Uterus (tissue), 4 donors: ENCODE results near the gene CDC42SE1. TPM values are rescaled to one million over a fixed set of nuclear protein-coding genes. Genes with fewer than 3 reads are reported as not detected.

Source experiments
- DNase-seq, 2 donors: peaks; one replicate each; pipeline ENCODE4 v3.0.0-alpha.2; 2019 to 2020
- H3K27ac ChIP-seq, 2 donors: fragments of 200-600 bp; sonication (generic); 1 replicate in 1 of 2; 2 replicates in 1 of 2; pipeline ENCODE4 v1.5.1; 2016 to 2018
- H3K27me3 ChIP-seq, 2 donors: fragments of 200-600 bp; sonication (generic); one replicate each; pipeline ENCODE4 v1.5.1; 2018 to 2019; ENCODE audit warnings: control low read depth in 1 of 2
- H3K36me3 ChIP-seq, 2 donors: fragments of 200-600 bp; sonication (generic); one replicate each; pipeline ENCODE4 v1.5.1; 2019; ENCODE audit warnings: control low read depth in 1 of 2
- H3K4me1 ChIP-seq, 2 donors: fragments of 200-600 bp; sonication (generic); one replicate each; pipeline ENCODE4 v1.5.1; 2018 to 2019; ENCODE audit warnings: control low read depth in 1 of 2
- H3K4me3 ChIP-seq, 2 donors: fragments of 200-600 bp; sonication (generic); 1 replicate in 1 of 2; 2 replicates in 1 of 2; pipeline ENCODE4 v1.5.1; 2018 to 2019; ENCODE audit warnings: mild to moderate bottlenecking in 1 of 2
- H3K9me3 ChIP-seq, 2 donors: fragments of 200-600 bp; sonication (generic); one replicate each; pipeline ENCODE4 v1.5.1; 2019; ENCODE audit warnings: control low read depth in 1 of 2
- POLR2A ChIP-seq, 2 donors: fragments of 450-650 bp; IDR thresholded peaks; one replicate each; pipeline ENCODE4 v1.6.1; 2016; ENCODE audit warnings: antibody characterized with exemption in 2 of 2, mild to moderate bottlenecking in 1 of 2, moderate library complexity in 1 of 2
- intact Hi-C: fragments of 100-400 bp; cut with DNase I; formaldehyde crosslinking; loops from one replicate; pipeline ENCODE4 v1.15.1; 2023; ENCODE audit warnings: low total_unique reads
- total RNA-seq, 4 donors: library from RNA; depleted of rRNA in 3 of 4; stranded (reverse); fragments of >200 nt in 3 of 4; gene quantifications; one replicate each; pipeline versions ENCODE4 v1.1.0 to v1.2.4, GENCODE V29; 2014 to 2023
- TF ChIP-seq, protein P1 (sequence below), 4 experiments: fragments of 200-600 bp in 2 of 4; fragments of 450-650 bp in 2 of 4; sonication (generic) in 2 of 4; IDR thresholded peaks; one replicate each; pipeline ENCODE4 v1.5.1; 2016 to 2019; ENCODE audit warnings: antibody characterized with exemption in 4 of 4, mild to moderate bottlenecking in 2 of 4, moderate library complexity in 1 of 4
- donor health status: DM: yes; HTN: yes; CAD: no.

The CDC42SE1 gene
- total RNA-seq, 4 donors from 2014 or later, result 21.5 to 80.8 (median 39.4) TPM

- Histone ChIP-seq H3K27me3 (no peaks in the 10 kb centered on the region), H3K4me3 (peak within 1 kb of the TSS; percentile 88 to 98), H3K36me3 (no peaks in the 10 kb centered on the region), H3K4me1 (peaks cover 0 to 12% of the 10 kb centered on the region in 2 donors), H3K9me3 (no peaks in the 10 kb centered on the region), H3K27ac (peak within 1 kb of the TSS; percentile 93 to 95)
- intact Hi-C loops, result no loop called here
- TF ChIP-seq POLR2A (IDR thresholded peaks at IDR 0.05), result peak; percentile 39 to 48
- TF ChIP-seq, protein P1, sequence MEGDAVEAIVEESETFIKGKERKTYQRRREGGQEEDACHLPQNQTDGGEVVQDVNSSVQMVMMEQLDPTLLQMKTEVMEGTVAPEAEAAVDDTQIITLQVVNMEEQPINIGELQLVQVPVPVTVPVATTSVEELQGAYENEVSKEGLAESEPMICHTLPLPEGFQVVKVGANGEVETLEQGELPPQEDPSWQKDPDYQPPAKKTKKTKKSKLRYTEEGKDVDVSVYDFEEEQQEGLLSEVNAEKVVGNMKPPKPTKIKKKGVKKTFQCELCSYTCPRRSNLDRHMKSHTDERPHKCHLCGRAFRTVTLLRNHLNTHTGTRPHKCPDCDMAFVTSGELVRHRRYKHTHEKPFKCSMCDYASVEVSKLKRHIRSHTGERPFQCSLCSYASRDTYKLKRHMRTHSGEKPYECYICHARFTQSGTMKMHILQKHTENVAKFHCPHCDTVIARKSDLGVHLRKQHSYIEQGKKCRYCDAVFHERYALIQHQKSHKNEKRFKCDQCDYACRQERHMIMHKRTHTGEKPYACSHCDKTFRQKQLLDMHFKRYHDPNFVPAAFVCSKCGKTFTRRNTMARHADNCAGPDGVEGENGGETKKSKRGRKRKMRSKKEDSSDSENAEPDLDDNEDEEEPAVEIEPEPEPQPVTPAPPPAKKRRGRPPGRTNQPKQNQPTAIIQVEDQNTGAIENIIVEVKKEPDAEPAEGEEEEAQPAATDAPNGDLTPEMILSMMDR (IDR thresholded peaks at IDR 0.05), result no peak
- DNase-seq, result peak; percentile 68 to 81
Measured at GRCh38 chr1:151060007-151060656, 710 bp upstream of the CDC42SE1 start, which contains the start of gene MLLT11. Gene MLLT11, plus strand, starts transcription at chr1:151060397. Its CDS starts 6,828 bp downstream, at chr1:151067225.

- TF ChIP-seq, protein P1 (IDR thresholded peaks at IDR 0.05), result no peak
- TF ChIP-seq POLR2A (IDR thresholded peaks at IDR 0.05), result no peak
- Histone ChIP-seq H3K4me3 (peak overlapping the region; percentile 88 to 98), H3K36me3 (no peaks in the 10 kb centered on the region), H3K4me1 (peaks cover 0 to 12% of the 10 kb centered on the region in 2 donors), H3K27ac (peak overlapping the region; percentile 93 to 95), H3K27me3 (no peaks in the 10 kb centered on the region), H3K9me3 (no peaks in the 10 kb centered on the region)
- peak in 1 of 2 donors; percentile 45 for DNase-seq
- intact Hi-C loops, result no loop called here
Measured at GRCh38 chr1:151058692-151059091, 730 bp downstream of the CDC42SE1 start.

DNA sequence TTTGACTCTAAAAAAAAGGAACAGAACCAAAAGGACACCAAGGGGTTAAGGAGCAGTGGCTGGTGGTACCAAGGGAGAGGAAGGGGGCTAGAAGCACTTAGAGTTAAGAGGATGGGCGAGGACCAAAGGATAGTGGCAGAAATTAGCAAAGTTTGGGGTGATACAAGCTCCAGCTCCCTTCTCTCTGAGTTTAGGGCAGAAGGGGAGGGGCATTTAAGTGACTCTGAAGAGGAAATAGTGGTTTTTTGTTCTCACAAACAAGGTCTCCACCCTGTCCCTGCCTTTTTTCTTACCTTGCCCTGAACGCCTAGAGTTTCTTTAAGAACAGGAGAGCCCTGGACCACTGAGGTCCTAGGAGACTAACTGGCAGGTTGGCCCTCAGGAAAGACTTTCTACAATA is 3.3 kb downstream of the CDC42SE1 start:
- Histone ChIP-seq H3K36me3 (no peaks in the 10 kb centered on the region), H3K4me3 (no peak overlapping the region), H3K4me1 (peaks cover 0 to 12% of the 10 kb centered on the region in 2 donors), H3K27ac (peak overlapping the region; percentile 2 to 95), H3K9me3 (no peaks in the 10 kb centered on the region), H3K27me3 (no peaks in the 10 kb centered on the region)
- TF ChIP-seq, protein P1 (IDR thresholded peaks at IDR 0.05), result no peak
- TF ChIP-seq POLR2A (IDR thresholded peaks at IDR 0.05), result no peak
- DNase-seq, result no peak
- intact Hi-C loops, result no loop called here

- Histone ChIP-seq H3K4me3 (no peak overlapping the region), H3K27me3 (no peaks in the 10 kb centered on the region), H3K4me1 (peaks cover 0 to 12% of the 10 kb centered on the region in 2 donors), H3K27ac (peak overlapping the region; percentile 2 to 95), H3K9me3 (no peaks in the 10 kb centered on the region), H3K36me3 (no peaks in the 10 kb centered on the region)
- intact Hi-C loops, result no loop called here
- no peak for DNase-seq
- TF ChIP-seq, protein P1 (IDR thresholded peaks at IDR 0.05), result no peak
Measured at GRCh38 chr1:151055581-151055980, 3.8 kb downstream of the CDC42SE1 start.

- no peak for TF ChIP-seq POLR2A (IDR thresholded peaks at IDR 0.05)
- TF ChIP-seq, protein P1 (IDR thresholded peaks at IDR 0.05), result no peak
- Histone ChIP-seq H3K9me3 (no peaks in the 10 kb centered on the region), H3K27me3 (no peaks in the 10 kb centered on the region), H3K27ac (peak overlapping the region in 1 of 2 donors; percentile 2), H3K36me3 (no peaks in the 10 kb centered on the region), H3K4me3 (no peak overlapping the region), H3K4me1 (peaks cover 0 to 12% of the 10 kb centered on the region in 2 donors)
- no peak for DNase-seq
- intact Hi-C loops, result no loop called here
Measured at GRCh38 chr1:151054971-151055547, 4.4 kb downstream of the CDC42SE1 start.
